ENCODE measurements around the gene RAB11A. TPM values are rescaled to one million over a fixed set of nuclear protein-coding genes. Genes with fewer than 3 reads are reported as not detected.

The RAB11A gene
- total RNA-seq, 2 experiments from 2014 or later = 98.5 to 102 TPM

- DNase-seq (no peak), ATAC-seq (ENCODE audit: poor library complexity) (no peak)
- Mint-ChIP-seq H3K4me3 (no peak overlapping the region), H3K27me3 (no peaks in the 10 kb centered on the region), H3K9me3 (no peaks in the 10 kb centered on the region), H3K36me3 (ENCODE audit: low read depth) (no peaks in the 10 kb centered on the region), H3K4me1 (ENCODE audit: low read depth) (peaks cover 39% of the 10 kb centered on the region), H3K27ac (no peak overlapping the region)
- Histone ChIP-seq H3K27ac (ENCODE audit: low read depth in 1 of 2, low read length in 2 of 2) (no peak overlapping the region), H3K4me1 (ENCODE audit: insufficient read depth, low read length) (peaks cover 39% of the 10 kb centered on the region), H3K27me3 (ENCODE audit: control insufficient read depth in 1 of 2, insufficient read depth in 2 of 2, low read length in 2 of 2) (no peaks in the 10 kb centered on the region), H3K36me3 (ENCODE audit: insufficient read depth, low read length) (no peaks in the 10 kb centered on the region), H3K4me3 (ENCODE audit: low read length) (no peak overlapping the region), H3K9me3 (ENCODE audit: control insufficient read depth in 1 of 2, insufficient read depth in 1 of 2, low read length in 2 of 2) (no peaks in the 10 kb centered on the region)
- intact Hi-C loops (cut with DNase I, micrococcal nuclease) = loop anchor here in 1 of 2 experiments (5.0 kb wide), 1 partner anchor 198 kb away; no protein-coding TSS in a partner anchor
- no peak for TF ChIP-seq CTCF (IDR thresholded peaks at IDR 0.05)
- ChIA-PET CTCF (interaction anchor here (1.2 to 1.6 kb wide), 3 partner anchors 21 to 60 kb away, joined by 4 to 6 read pairs (median 5); no protein-coding TSS in a partner anchor), POLR2A (interaction anchor here (1.4 to 4.7 kb wide), 2 partner anchors 44 to 50 kb away, joined by 3 to 60 read pairs; partner anchors contain the start of gene DENND4A)
Measured at GRCh38 chr15:65835447-65835846, 33.8 kb upstream of the RAB11A start.

GRCh38 chr15:65836665-65837064 lies 32.6 kb upstream of the RAB11A start:
- ATAC-seq (ENCODE audit: poor library complexity) (no peak), DNase-seq (peak in 4 of 14 experiments; percentile 23 to 54 (median 39))
- CTCF ChIA-PET = interaction anchor here (0.6 to 2.2 kb wide), 12 partner anchors 10 to 110 kb away, joined by 3 to 8 read pairs (median 4); no protein-coding TSS in a partner anchor
- Histone ChIP-seq H3K36me3 (ENCODE audit: insufficient read depth, low read length) (no peaks in the 10 kb centered on the region), H3K27me3 (ENCODE audit: control insufficient read depth in 1 of 2, insufficient read depth in 2 of 2, low read length in 2 of 2) (no peaks in the 10 kb centered on the region), H3K4me1 (ENCODE audit: insufficient read depth, low read length) (peaks cover 31% of the 10 kb centered on the region), H3K4me3 (ENCODE audit: low read length) (no peak overlapping the region), H3K27ac (ENCODE audit: low read depth in 1 of 2, low read length in 2 of 2) (no peak overlapping the region), H3K9me3 (ENCODE audit: control insufficient read depth in 1 of 2, insufficient read depth in 1 of 2, low read length in 2 of 2) (no peaks in the 10 kb centered on the region)
- no peaks in the 10 kb centered on the region for H3K9me3 Mint-ChIP-seq
- no peaks in the 10 kb centered on the region for H3K27me3 Mint-ChIP-seq
- intact Hi-C loops (cut with DNase I, micrococcal nuclease) = loop anchor here in 1 of 2 experiments (5.0 kb wide), 1 partner anchor 199 kb away; no protein-coding TSS in a partner anchor
- no peaks in the 10 kb centered on the region for H3K36me3 Mint-ChIP-seq (ENCODE audit: low read depth)
- H3K4me1 Mint-ChIP-seq (ENCODE audit: low read depth) = peaks cover 32% of the 10 kb centered on the region
- POLR2A ChIA-PET = interaction anchor here (0.9 to 4.7 kb wide), 3 partner anchors 33 to 51 kb away, joined by 3 to 60 read pairs (median 4); partner anchors contain the start of genes DENND4A and RAB11A
- peak; percentile 56 for TF ChIP-seq CTCF (IDR thresholded peaks at IDR 0.05)
- no peak overlapping the region for H3K4me3 Mint-ChIP-seq
- no peak overlapping the region for H3K27ac Mint-ChIP-seq

- Mint-ChIP-seq H3K27me3 (no peaks in the 10 kb centered on the region), H3K4me1 (ENCODE audit: low read depth) (peaks cover 24% of the 10 kb centered on the region), H3K36me3 (ENCODE audit: low read depth) (no peaks in the 10 kb centered on the region), H3K9me3 (no peaks in the 10 kb centered on the region), H3K4me3 (no peak overlapping the region), H3K27ac (no peak overlapping the region)
- H3K4me1 ChIP-seq (ENCODE audit: insufficient read depth, low read length) = peaks cover 22% of the 10 kb centered on the region
- no peak overlapping the region for H3K4me3 ChIP-seq (ENCODE audit: low read length)
- no peaks in the 10 kb centered on the region for H3K36me3 ChIP-seq (ENCODE audit: insufficient read depth, low read length)
- H3K27me3 ChIP-seq (ENCODE audit: control insufficient read depth in 1 of 2, insufficient read depth in 2 of 2, low read length in 2 of 2) = no peaks in the 10 kb centered on the region
- DNase-seq (peak in 2 of 14 experiments; percentile 34 to 46), ATAC-seq (ENCODE audit: poor library complexity) (no peak)
- no peak for TF ChIP-seq CTCF (IDR thresholded peaks at IDR 0.05)
- POLR2A ChIA-PET = interaction anchor here (0.8 to 0.9 kb wide), 2 partner anchors 32 to 57 kb away, joined by 4 read pairs; partner anchors contain the start of gene RAB11A
- CTCF ChIA-PET = interaction anchor here (0.6 to 2.2 kb wide), 12 partner anchors 11 to 111 kb away, joined by 3 to 8 read pairs (median 4); partner anchors contain the start of gene RAB11A
- H3K9me3 ChIP-seq (ENCODE audit: control insufficient read depth in 1 of 2, insufficient read depth in 1 of 2, low read length in 2 of 2) = no peaks in the 10 kb centered on the region
- no peak overlapping the region for H3K27ac ChIP-seq (ENCODE audit: low read depth in 1 of 2, low read length in 2 of 2)
- intact Hi-C loops (cut with DNase I, micrococcal nuclease) = loop anchor here in 1 of 2 experiments (5.0 kb wide), 1 partner anchor 200 kb away; no protein-coding TSS in a partner anchor
Measured at GRCh38 chr15:65837301-65838294, 31.7 kb upstream of the RAB11A start.

All from CD4-positive, alpha-beta T cell (primary cell).